Dendritic cell treated with granulocyte-macrophage colony-stimulating factor and Interleukin-4, amounts not matched to agents 40 ng/mL and 50 ng/mL, for 4 days (primary cell): ENCODE measurements around the gene CHST1.

Experiments
- H3K27ac Mint-ChIP-seq: one replicate; pipeline ENCODE4 v1.8.0; 2022; ENCODE audit warnings: mild to moderate bottlenecking, mixed read lengths
- H3K27me3 Mint-ChIP-seq: one replicate; pipeline ENCODE4 v1.8.0; 2022; ENCODE audit warnings: mild to moderate bottlenecking, mixed read lengths
- H3K36me3 Mint-ChIP-seq: one replicate; pipeline ENCODE4 v1.8.0; 2022; ENCODE audit warnings: low read depth, mixed read lengths
- H3K4me1 Mint-ChIP-seq: one replicate; pipeline ENCODE4 v1.8.0; 2022; ENCODE audit warnings: low read depth, mixed read lengths
- H3K4me3 Mint-ChIP-seq: one replicate; pipeline ENCODE4 v1.8.0; 2022; ENCODE audit warnings: mild to moderate bottlenecking, moderate library complexity, mixed read lengths
- H3K9me3 Mint-ChIP-seq: one replicate; pipeline ENCODE4 v1.8.0; 2022; ENCODE audit warnings: mixed read lengths
- intact Hi-C: fragments of 100-400 bp; cut with micrococcal nuclease; formaldehyde crosslinking; loops from one replicate; pipeline ENCODE4 v1.15.0; 2022

The CHST1 gene

DNA sequence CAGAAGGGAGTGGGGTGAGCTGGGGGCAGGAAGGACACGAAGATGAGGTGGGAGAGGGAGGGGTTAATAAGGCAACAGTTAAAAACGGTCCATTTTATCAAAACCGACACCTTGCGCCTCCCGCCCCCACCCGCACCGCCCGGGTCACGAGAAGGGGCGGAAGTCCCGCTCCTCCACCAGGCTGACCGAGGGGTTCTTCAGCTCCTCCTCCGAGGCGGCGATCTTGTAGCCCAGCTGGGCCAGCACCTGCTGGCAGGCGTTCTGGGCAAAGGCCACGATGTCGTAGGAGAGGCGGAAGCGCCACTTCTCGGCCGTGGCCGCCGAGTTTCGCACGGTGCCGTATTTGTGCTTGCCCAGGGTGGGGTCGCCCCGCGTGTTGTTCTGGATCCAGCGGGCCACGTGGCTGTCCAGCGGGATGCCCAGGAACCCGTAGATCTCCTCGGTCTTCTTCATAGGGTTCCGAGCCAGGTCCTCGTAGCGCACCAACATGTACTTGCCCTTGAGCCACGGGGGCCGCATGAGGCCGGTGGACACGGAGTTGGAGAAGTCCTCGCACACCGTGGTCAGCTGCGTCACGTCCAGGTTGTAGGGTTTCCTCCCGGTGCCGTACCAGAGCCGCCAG is 15.8 kb downstream of the CHST1 start:
- H3K36me3 Mint-ChIP-seq, result no peaks in the 10 kb centered on the region
- no peak overlapping the region for H3K4me3 Mint-ChIP-seq
- peaks cover 49% of the 10 kb centered on the region for H3K27me3 Mint-ChIP-seq
- intact Hi-C loops, result no loop called here
- no peaks in the 10 kb centered on the region for H3K9me3 Mint-ChIP-seq
- no peaks in the 10 kb centered on the region for H3K4me1 Mint-ChIP-seq
- no peak overlapping the region for H3K27ac Mint-ChIP-seq

GRCh38 chr11:45648931-45649330 is 16.5 kb downstream of the CHST1 start:
- Mint-ChIP-seq H3K9me3 (no peaks in the 10 kb centered on the region), H3K27ac (no peak overlapping the region), H3K36me3 (no peaks in the 10 kb centered on the region), H3K27me3 (peaks cover 47% of the 10 kb centered on the region), H3K4me1 (no peaks in the 10 kb centered on the region), H3K4me3 (no peak overlapping the region)
- intact Hi-C loops, result no loop called here

DNA sequence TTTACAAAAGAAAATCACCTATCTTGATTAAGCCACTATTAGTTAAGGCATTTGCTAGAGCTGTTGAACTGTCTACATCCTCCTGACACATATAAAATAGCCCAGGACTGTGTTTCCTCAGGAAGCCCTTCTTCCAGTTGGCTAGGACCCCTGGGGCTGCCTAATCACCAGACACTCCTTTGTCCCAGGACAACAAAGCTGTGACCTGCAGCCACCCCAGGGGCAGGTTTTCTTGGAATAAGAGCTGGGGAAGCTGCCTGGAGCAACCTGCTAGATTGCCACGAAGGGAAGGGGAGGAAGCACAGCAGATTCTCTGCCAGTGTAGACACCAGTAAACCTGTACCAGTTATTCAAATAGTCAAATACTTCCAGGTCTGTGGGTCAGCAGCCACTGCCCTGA is 17.6 kb downstream of the CHST1 start:
- Mint-ChIP-seq H3K27me3 (peaks cover 48% of the 10 kb centered on the region), H3K36me3 (no peaks in the 10 kb centered on the region), H3K4me1 (no peaks in the 10 kb centered on the region), H3K9me3 (no peaks in the 10 kb centered on the region), H3K4me3 (no peak overlapping the region), H3K27ac (no peak overlapping the region)
- intact Hi-C loops, result no loop called here

DNA sequence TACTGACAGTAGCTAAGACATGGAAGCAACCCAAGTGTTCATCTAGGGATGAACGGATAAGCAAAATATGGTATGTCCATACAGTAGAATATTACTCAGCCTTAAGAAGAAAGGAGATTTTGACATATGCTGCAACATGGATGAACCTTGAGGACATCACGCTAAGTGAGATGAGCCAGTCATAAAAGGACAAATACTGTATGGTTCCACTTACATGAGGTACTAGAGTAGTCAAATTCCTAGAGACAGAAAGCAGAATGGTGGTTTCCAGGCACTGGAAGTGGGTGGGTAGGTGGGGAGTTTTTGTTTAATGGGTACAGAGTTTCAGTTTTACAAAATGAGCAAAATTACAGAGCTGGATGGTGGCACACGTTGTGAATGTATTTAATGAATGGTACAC is 18.1 kb downstream of the CHST1 start:
- Mint-ChIP-seq H3K4me1 (no peaks in the 10 kb centered on the region), H3K36me3 (no peaks in the 10 kb centered on the region), H3K9me3 (no peaks in the 10 kb centered on the region), H3K4me3 (no peak overlapping the region), H3K27me3 (peaks cover 44% of the 10 kb centered on the region), H3K27ac (no peak overlapping the region)
- intact Hi-C loops, result no loop called here

GRCh38 chr11:45646275-45646927 is 19.0 kb downstream of the CHST1 start:
- Mint-ChIP-seq H3K9me3 (no peaks in the 10 kb centered on the region), H3K27me3 (peaks cover 35% of the 10 kb centered on the region), H3K4me3 (no peak overlapping the region), H3K4me1 (no peaks in the 10 kb centered on the region), H3K27ac (no peak overlapping the region), H3K36me3 (no peaks in the 10 kb centered on the region)
- intact Hi-C loops, result no loop called here

DNA sequence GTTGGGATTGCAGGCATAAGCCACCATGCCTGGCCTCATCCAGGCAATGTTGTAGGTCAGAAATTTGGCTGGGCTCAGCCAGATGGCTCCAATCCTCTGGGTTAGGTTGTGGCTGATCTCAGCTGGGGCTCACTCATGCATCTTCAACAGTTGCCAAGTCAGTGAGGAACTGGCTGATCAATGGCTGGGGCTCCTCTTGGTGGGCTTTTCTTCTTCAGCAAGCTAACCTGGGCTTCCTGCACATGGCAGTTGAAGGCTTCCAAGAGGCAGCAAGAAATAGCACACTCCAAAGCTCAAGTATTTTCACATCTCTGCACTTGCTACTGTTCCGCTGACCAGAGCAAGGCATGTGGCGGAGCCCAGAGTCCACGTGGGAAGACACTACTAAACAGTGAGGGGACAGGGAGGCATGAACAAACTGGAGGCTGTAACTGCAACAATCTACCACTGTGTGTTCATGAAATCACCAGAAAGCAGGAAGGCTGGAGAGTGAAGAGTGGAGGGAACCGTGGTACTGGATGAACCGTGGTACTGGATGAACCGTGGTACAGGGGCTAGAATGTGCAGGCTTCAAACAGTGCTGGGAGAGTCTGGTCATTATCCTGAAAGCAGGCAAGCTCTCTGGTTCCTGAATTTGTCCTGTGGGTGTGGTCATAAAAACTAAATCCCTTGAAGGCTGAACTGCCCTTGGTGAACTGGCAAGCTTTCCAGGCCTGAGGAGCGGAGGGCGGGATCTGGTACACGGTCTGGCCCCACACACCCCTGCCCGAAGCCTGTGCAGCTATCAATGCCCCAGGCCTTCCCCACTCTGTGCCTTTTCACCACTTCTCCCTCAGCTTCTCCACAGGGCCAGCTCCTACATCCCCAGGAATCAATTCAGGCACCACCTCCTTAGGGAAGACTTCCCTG is 20.2 kb downstream of the CHST1 start:
- no peak overlapping the region for H3K4me3 Mint-ChIP-seq
- H3K27me3 Mint-ChIP-seq, result peaks cover 28% of the 10 kb centered on the region
- no peaks in the 10 kb centered on the region for H3K4me1 Mint-ChIP-seq
- no peak overlapping the region for H3K27ac Mint-ChIP-seq
- no peaks in the 10 kb centered on the region for H3K9me3 Mint-ChIP-seq
- intact Hi-C loops, result no loop called here
- H3K36me3 Mint-ChIP-seq, result no peaks in the 10 kb centered on the region

- intact Hi-C loops, result no loop called here
- Mint-ChIP-seq H3K27me3 (peaks cover 29% of the 10 kb centered on the region), H3K27ac (no peak overlapping the region), H3K4me1 (no peaks in the 10 kb centered on the region), H3K36me3 (no peaks in the 10 kb centered on the region), H3K4me3 (no peak overlapping the region), H3K9me3 (no peaks in the 10 kb centered on the region)
Observed at GRCh38 chr11:45643598-45644260, 21.7 kb downstream of the CHST1 start.

DNA sequence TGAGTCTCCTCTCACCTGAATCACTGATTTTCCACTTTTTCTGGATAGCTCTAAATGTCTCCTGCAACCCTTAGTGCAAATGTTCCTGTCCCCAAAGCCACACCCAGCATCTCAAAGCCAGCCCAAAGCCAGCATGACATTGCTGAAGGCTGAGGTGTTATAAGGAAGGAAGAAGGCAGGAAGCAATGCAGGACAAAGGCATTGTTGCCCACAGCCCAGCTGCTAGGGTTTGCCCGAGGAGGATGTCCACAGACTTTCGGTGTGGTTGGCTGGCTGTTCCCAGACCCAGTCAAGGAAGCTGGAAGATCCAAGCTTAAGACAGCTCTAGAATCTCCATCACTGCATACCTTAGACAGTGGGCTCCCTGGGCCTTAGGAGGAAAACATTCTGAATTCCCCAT is 23.5 kb downstream of the CHST1 start:
- Mint-ChIP-seq H3K9me3 (no peaks in the 10 kb centered on the region), H3K27ac (no peak overlapping the region), H3K4me1 (no peaks in the 10 kb centered on the region), H3K27me3 (peaks cover 28% of the 10 kb centered on the region), H3K36me3 (no peaks in the 10 kb centered on the region), H3K4me3 (no peak overlapping the region)
- intact Hi-C loops, result no loop called here

DNA sequence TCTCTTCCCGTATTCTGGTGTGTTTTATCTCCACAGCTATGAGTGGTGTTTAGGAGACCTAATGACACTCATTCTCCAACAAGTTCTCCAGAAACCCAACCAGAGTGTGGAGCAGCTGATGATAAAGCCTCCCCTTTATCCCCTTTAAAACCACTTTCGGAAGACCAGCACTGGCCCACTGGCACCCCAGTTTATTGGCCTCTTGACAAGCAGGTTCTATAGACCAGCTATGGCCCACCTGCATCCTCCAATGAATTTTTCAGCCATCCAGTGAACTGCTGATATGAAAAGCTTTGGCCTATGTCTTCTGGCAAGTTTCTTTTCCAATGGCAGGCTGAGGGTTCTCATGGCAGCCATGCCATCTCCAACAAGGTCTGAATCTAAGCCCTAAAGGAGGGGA is 27.4 kb downstream of the CHST1 start:
- Mint-ChIP-seq H3K4me3 (no peak overlapping the region), H3K27me3 (peaks cover 27% of the 10 kb centered on the region), H3K4me1 (no peaks in the 10 kb centered on the region), H3K9me3 (no peaks in the 10 kb centered on the region), H3K27ac (no peak overlapping the region), H3K36me3 (no peaks in the 10 kb centered on the region)
- intact Hi-C loops, result no loop called here

GRCh38 chr11:45635907-45636306 is 29.5 kb downstream of the CHST1 start:
- Mint-ChIP-seq H3K36me3 (no peaks in the 10 kb centered on the region), H3K27ac (no peak overlapping the region), H3K4me1 (no peaks in the 10 kb centered on the region), H3K27me3 (peaks cover 29% of the 10 kb centered on the region), H3K9me3 (no peaks in the 10 kb centered on the region), H3K4me3 (no peak overlapping the region)
- intact Hi-C loops, result no loop called here

DNA sequence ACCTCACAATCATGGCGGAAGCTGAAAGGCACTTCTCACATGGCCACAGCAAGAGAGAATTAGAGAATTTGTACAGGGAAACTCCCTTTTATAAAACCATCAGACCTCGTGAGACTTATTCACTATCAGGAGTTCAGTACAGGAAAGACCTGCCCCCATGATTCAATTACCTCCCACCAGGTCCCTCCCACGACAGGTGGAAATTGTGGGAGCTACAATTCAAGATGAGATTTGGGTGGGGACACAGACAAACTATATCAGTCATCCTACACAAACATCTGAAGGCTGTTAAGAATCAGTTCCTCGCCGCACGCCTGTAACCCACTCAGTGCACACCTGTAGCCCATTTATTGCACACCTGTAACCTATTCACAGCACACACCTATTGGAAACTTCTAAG is 39.8 kb downstream of the CHST1 start:
- intact Hi-C loops, result no loop called here
- Mint-ChIP-seq H3K4me1 (no peaks in the 10 kb centered on the region), H3K36me3 (no peaks in the 10 kb centered on the region), H3K27me3 (peaks cover 24% of the 10 kb centered on the region), H3K9me3 (peaks cover 22% of the 10 kb centered on the region), H3K27ac (no peak overlapping the region), H3K4me3 (no peak overlapping the region)

- Mint-ChIP-seq H3K4me1 (no peaks in the 10 kb centered on the region), H3K9me3 (peaks cover 32% of the 10 kb centered on the region), H3K4me3 (no peak overlapping the region), H3K27ac (no peak overlapping the region), H3K27me3 (peaks cover 23% of the 10 kb centered on the region), H3K36me3 (no peaks in the 10 kb centered on the region)
- intact Hi-C loops, result no loop called here
Observed at GRCh38 chr11:45624095-45624494, 41.3 kb downstream of the CHST1 start.

DNA sequence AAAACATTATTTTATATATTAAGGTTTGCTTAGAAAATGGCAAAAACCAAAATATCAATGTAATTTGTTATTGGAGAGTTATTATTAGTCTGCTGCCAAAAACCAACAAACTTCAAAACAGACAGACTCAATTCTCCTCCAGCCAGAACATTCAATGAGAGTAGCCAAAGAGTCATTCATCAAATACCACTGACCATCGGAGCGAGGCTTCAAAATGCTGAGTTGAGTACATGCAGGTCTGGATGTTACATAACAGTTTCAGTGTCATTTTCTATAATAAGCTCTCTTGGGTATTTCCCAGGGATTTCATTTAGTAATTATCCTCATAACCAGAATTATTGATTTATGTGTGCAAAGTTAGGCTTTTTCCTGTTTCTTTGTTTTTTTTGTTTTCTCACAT is 42.6 kb downstream of the CHST1 start:
- H3K27ac Mint-ChIP-seq, result no peak overlapping the region
- intact Hi-C loops, result no loop called here
- peaks cover 22% of the 10 kb centered on the region for H3K27me3 Mint-ChIP-seq

GRCh38 chr11:45622283-45622682 is 43.1 kb downstream of the CHST1 start:
- Mint-ChIP-seq H3K9me3 (peaks cover 26% of the 10 kb centered on the region), H3K27me3 (peaks cover 26% of the 10 kb centered on the region), H3K27ac (no peak overlapping the region), H3K36me3 (no peaks in the 10 kb centered on the region), H3K4me3 (no peak overlapping the region), H3K4me1 (no peaks in the 10 kb centered on the region)
- intact Hi-C loops, result no loop called here

More for the DNA sequence above, 42.6 kb downstream of the CHST1 start:
- Mint-ChIP-seq H3K36me3 (no peaks in the 10 kb centered on the region), H3K4me1 (no peaks in the 10 kb centered on the region), H3K4me3 (no peak overlapping the region), H3K9me3 (peaks cover 26% of the 10 kb centered on the region)
